Kidney (tissue), 14 donors: ENCODE measurements around the gene NPR2. TPM values are rescaled to one million over a fixed set of nuclear protein-coding genes. Genes with fewer than 3 reads are reported as not detected.
A peak's percentile ranks its signal among the peaks of the same experiment; 100 is the strongest.

ENCODE experiments used
- DNase-seq, 5 donors: peaks; one replicate each; pipeline ENCODE4 v3.0.0-alpha.2; 2013 to 2020
- FAIRE-seq: peaks from 2 replicates; lab custom pipeline; 2012; peaks lifted over from hg19 to GRCh38; lab: Jason Lieb, UNC
- H3K27ac ChIP-seq, 2 donors: one replicate each; pipeline ENCODE4 v1.7.0; 2013; ENCODE audit warnings: low read depth in 2 of 2, low read length in 2 of 2, inconsistent platforms in 1 of 2
- H3K27me3 ChIP-seq: one replicate; pipeline ENCODE4 v1.7.1; 2013; ENCODE audit warnings: low read length, inconsistent platforms; ENCODE audit not compliant: control insufficient read depth, insufficient read depth
- H3K36me3 ChIP-seq, 3 donors: one replicate each; pipeline versions ENCODE4 v1.7.0 to v1.7.1; 2013; ENCODE audit warnings: low read length in 3 of 3, control low read depth in 1 of 3, inconsistent platforms in 1 of 3; ENCODE audit not compliant: insufficient read depth in 3 of 3, control insufficient read depth in 2 of 3
- H3K4me1 ChIP-seq, 3 donors: one replicate each; pipeline versions ENCODE4 v1.7.0 to v1.7.1; 2013; ENCODE audit warnings: low read length in 3 of 3, inconsistent platforms in 1 of 3, low read depth in 1 of 3; ENCODE audit not compliant: control insufficient read depth in 2 of 3, insufficient read depth in 2 of 3
- H3K4me3 ChIP-seq, 3 donors: one replicate each; pipeline versions ENCODE4 v1.7.0 to v1.8.1; 2013; ENCODE audit warnings: low read length in 3 of 3, control low read depth in 1 of 3, inconsistent platforms in 1 of 3
- H3K9ac ChIP-seq, 3 donors: one replicate each; pipeline versions ENCODE4 v1.7.0 to v1.7.1; 2013; ENCODE audit warnings: low read length in 3 of 3, control low read depth in 1 of 3, inconsistent platforms in 1 of 3
- H3K9me3 ChIP-seq, 3 donors: one replicate each; pipeline versions ENCODE4 v1.7.0 to v1.7.1; 2013; ENCODE audit warnings: low read length in 3 of 3, control low read depth in 1 of 3, inconsistent platforms in 1 of 3; ENCODE audit not compliant: control insufficient read depth in 2 of 3, insufficient read depth in 1 of 3
- CTCF ChIP-seq: IDR thresholded peaks from 3 replicates; pipeline ENCODE4 v1.5.1; 2012; ENCODE audit warnings: mild to moderate bottlenecking, moderate library complexity, borderline replicate concordance; ENCODE audit not compliant: insufficient read depth; ENCODE audit errors: extremely low read depth
- intact Hi-C: fragments of 100-400 bp; cut with DNase I; formaldehyde crosslinking; loops from one replicate; pipeline ENCODE4 v1.11.1; 2022
- polyA plus RNA-seq: library from polyadenylated mRNA; stranded (reverse); fragments of 350-450 nt; fragmentation: Illumina TruSeq; extraction: RNeasy Lipid Tissue Mini Kit (QIAGEN cat#74804); gene quantifications from one replicate; pipeline ENCODE4 v1.2.3, GENCODE V29; 2014; ENCODE audit warnings: low read depth, low replicate concordance; ENCODE audit not compliant: insufficient read depth
- total RNA-seq: library from RNA; stranded (reverse); fragmentation: NEBNext Ultra II Directional; extraction: Animal tissue kit (Norgen Biotek cat#: 25700); gene quantifications from one replicate; pipeline ENCODE4 v1.2.1, GENCODE V29; 2021
- donor health status: control.
- donor health status: control.
- donor health status: control.
- donor health status: control.
- donor health status: control.
- donor health status: DM: yes; HTN: yes; CAD: no.
- donor health status: Normal renal cell carcinoma (clear cell type).

NPR2 gene
- total and polyA plus RNA-seq, 2 donors from 2014 or later, result 11.4 to 17.0 TPM

GRCh38 chr9:35820076-35820475 lies 28.7 kb downstream of the NPR2 start:
- Histone ChIP-seq H3K9ac (no peak overlapping the region), H3K9me3 (no peaks in the 10 kb centered on the region), H3K27ac (no peak overlapping the region), H3K27me3 (no peaks in the 10 kb centered on the region), H3K4me3 (no peak overlapping the region), H3K36me3 (no peaks in the 10 kb centered on the region), H3K4me1 (no peaks in the 10 kb centered on the region)
- FAIRE-seq (no peak), DNase-seq (no peak)
- intact Hi-C loops, result no loop called here
- TF ChIP-seq CTCF, result no peak

- H3K36me3 ChIP-seq, result no peaks in the 10 kb centered on the region
- TF ChIP-seq CTCF, result no peak
- H3K9ac ChIP-seq, result no peak overlapping the region
- FAIRE-seq (no peak), DNase-seq (no peak)
- H3K27me3 ChIP-seq, result no peaks in the 10 kb centered on the region
- H3K4me3 ChIP-seq, result no peak overlapping the region
- intact Hi-C loops, result no loop called here
- no peaks in the 10 kb centered on the region for H3K9me3 ChIP-seq
- no peak overlapping the region for H3K27ac ChIP-seq
- no peaks in the 10 kb centered on the region for H3K4me1 ChIP-seq
Observed at GRCh38 chr9:35822926-35823325, 31.5 kb downstream of the NPR2 start.

- no peak for FAIRE-seq
- intact Hi-C loops, result no loop called here
- TF ChIP-seq CTCF, result peak; percentile 66
Observed at GRCh38 chr9:35826071-35826701, 34.8 kb downstream of the NPR2 start.

GRCh38 chr9:35827486-35827885 lies 36.1 kb downstream of the NPR2 start:
- intact Hi-C loops, result no loop called here
- Histone ChIP-seq H3K27me3 (no peaks in the 10 kb centered on the region), H3K4me1 (peaks cover 0 to 17% (median 11%) of the 10 kb centered on the region in 3 donors), H3K36me3 (no peaks in the 10 kb centered on the region), H3K4me3 (no peak overlapping the region), H3K27ac (no peak overlapping the region), H3K9me3 (no peaks in the 10 kb centered on the region), H3K9ac (no peak overlapping the region)
- no peak for DNase-seq
- FAIRE-seq, result no peak
- no peak for TF ChIP-seq CTCF

More at GRCh38 chr9:35826071-35826701, 34.8 kb downstream of the NPR2 start:
- Histone ChIP-seq H3K27me3 (no peaks in the 10 kb centered on the region), H3K4me3 (no peak overlapping the region), H3K36me3 (no peaks in the 10 kb centered on the region), H3K9ac (no peak overlapping the region), H3K4me1 (peaks cover 0 to 16% (median 11%) of the 10 kb centered on the region in 3 donors), H3K27ac (no peak overlapping the region), H3K9me3 (no peaks in the 10 kb centered on the region)
- peak in 2 of 5 donors; percentile 67 to 79 for DNase-seq
